HG02981 (cell line): ENCODE results near the gene CC2D1A.

ENCODE experiments used
- ATAC-seq: cut with Tn5 transposase; IDR thresholded peaks from one replicate; pipeline ENCODE4 v1.9.1; 2021; ENCODE audit warnings: mild to moderate bottlenecking, moderate library complexity; ENCODE audit not compliant: unreplicated experiment

CC2D1A gene

GRCh38 chr19:13905634-13906520, at the start of gene CC2D1A, which contains the start of gene BRME1:
CC2D1A (plus strand) TSS chr19:13906201; CDS start chr19:13906442, 241 bp downstream.
BRME1 (minus strand) TSS chr19:13906117; CDS start chr19:13904892, 1,225 bp downstream.
- ATAC-seq: peak; percentile 86

DNA sequence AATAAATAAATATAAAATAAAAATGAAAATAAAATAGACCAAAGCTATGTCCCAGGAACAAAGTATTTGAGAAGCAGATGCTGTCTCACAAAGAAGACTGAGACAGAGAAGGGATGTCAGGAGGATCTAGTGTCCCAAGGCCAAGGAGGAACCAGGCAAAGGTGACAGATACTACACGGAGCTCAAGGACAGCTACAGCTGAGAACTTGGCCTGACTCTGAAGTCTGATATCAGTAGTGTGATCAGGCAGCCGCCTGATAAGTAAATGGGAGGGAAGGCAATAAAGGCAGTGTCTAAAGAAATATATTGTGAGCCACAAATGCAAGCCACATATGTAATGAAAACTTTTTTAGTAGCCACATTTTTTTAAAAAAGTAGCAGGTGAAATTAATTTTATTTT, 49.5 kb upstream of the CC2D1A start:
- ATAC-seq: no peak

DNA sequence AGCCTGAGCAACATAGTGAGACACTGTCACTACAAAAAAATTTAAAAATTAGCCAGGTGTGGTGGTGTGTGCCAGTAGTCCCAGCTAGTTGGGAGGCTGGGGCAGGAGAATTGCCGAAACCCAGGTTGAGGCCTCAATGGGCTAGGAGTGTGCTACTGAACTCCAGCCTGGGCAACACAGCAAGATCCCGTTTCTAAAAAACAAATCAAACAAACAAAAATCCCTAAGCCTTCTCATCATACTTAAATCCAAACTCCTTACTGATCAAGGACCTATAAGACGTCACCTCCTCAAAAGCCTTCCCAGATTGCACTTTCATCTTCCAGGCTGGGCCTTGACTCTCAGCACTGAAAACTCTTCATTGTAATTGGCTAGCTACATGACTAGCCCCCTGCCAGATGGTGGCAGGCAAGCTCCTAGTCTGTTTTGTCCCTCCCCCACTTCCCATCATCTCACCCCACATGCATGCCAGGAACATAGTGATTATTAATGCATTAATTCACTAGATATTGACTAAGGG, 46.6 kb upstream of the CC2D1A start:
- no peak for ATAC-seq

DNA sequence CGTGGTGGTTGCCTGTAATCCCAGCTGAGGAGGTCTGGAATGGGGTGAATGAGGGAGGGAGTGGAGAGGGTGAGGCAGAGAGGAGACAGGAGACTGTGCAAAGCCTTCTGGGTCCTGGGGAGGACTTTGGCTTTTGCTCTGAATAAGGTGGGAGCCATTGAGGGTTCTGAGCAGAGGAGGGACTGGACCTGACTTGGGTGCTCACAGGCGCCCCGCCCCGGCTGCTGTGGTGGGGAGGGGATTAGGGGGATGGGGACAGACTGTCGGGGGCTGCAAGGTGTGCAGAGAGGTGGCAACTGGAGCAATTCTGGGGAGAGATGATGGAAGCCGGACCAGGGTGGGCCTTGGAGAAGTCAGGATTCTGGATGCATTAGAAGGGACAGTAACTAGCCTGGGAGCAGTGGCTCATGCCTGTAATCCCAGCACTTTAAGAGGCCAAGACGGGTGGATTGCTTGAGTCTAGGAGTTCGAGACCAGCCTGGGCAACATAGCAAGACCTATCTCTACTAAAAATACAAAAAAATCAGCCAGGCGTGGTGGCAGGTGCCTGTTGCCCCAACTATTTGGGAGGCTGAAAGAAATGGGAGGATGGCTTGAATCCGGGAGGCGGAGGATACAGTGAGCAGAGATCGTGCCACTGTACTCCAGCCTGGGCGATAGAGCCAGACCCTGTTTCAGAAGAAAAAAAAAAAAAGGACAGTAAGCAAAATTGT, 45.2 kb upstream of the CC2D1A start:
- no peak for ATAC-seq

DNA sequence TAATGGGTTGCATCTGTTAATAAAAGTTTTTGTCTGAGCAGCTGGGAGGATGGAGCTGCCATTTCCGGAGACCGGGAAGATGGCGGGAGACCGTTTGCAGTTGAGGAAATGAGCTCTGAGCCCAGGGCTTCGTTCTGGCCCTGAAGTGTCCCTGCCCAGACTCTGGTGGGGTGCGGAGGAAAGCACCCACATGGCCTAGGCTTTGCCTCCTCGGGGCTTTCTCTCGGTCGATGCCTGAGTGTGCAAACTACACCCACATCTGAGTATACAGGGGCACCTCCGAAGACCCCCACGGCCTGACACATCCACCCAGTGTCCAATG, 44.6 kb upstream of the CC2D1A start:
- ATAC-seq: peak; percentile 18

GRCh38 chr19:13861714-13862531, 44.1 kb upstream of the CC2D1A start:
- peak; percentile 62 for ATAC-seq

DNA sequence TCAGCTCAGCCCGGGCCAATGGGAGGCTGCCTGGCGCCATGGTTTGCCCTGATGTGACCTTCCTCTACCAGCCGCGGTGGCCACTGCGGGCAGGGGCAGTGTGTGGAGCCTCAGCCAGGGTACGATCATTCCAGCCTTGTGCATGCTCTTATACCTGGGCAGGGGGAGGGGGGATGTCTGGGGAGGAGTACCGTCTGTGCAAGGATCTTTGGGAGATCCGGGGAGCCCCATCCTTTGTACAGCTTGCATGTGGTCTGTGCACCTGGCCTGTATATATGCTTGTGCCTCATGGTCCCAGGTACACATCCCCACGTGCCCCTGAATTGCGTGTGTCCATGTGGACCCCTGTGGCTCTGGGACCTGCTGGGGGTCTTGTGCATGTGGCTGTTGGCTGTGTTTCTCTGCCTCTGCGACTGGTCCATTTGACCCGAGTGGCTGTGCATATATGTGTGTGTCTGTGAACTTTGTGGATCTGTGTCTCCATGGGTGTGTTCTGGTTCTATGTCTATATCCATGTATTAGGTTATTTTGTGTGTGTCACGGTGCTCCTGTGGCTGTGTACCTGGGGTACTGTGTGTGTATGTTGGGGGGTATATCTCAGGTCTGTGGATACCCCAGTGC, 41.8 kb upstream of the CC2D1A start:
- ATAC-seq: no peak

- no peak for ATAC-seq
Observed at GRCh38 chr19:13864667-13865570, 41.1 kb upstream of the CC2D1A start.

DNA sequence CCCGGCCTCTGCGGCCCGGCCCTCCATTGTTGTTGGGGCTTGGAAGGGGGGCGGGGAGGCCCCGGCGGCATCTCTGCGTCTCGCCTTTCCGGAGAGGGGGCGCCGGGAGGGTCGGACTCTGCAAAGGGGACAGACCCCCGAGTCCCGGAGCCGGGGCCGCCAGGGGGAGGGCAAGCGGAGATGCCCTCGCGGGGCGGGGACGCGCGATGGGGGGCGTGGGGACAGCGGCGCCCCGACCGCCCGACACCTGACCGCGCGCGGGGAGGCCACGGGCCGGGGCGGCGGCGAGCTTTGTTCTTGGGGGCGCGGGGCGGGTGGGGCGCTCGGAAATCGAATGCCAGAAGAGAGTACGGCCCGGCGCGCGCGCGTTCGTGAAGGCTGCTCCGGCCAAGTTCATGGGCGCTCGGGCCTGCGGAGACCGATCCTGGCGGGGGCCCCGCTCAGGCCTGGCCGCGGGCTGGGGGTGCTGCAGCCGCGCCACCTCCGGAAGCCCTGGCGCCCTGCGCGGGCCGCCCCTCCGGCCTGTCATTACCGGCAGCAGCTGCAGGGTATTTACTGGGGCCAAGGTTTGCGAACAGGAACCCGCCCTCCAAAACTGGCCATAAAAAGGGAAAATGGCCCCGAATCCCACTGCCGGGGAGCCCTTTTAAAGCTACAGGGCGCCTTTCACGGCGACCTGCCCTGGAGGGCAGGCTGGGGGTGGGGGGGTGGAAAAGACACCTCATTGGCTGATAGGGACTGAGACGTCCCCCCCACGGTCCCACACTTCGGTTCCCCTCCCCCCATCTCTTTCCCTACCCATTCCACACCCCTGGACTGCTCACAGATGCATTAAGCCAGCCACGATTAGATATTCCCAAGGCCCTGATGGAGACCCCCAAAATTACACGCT, 40.2 kb upstream of the CC2D1A start:
- no peak for ATAC-seq

DNA sequence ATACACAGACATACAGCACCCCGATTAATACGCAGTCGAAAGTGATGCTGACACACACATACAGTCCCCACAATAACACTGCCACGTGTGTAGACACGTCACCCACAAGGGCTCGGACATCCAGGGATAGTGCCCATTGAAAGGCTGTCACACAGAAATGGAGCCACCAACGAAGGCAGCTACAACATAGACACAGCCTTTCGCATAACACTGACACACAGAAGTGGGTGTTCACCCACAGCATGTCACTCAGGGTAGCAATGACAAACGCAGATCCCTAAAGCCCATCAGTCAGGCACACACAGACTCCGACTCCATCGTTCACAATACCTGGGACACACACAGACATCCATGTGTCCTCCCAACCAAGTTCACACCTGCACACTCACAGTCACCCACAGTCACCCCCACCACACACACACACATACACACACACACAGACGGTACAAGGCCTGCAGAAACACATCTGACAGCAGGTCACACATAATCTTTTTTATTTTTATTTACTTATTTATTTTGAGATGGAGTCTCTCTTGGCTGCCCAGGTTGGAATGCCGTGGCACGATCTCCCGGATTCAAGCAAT, 39.4 kb upstream of the CC2D1A start:
- ATAC-seq: no peak

DNA sequence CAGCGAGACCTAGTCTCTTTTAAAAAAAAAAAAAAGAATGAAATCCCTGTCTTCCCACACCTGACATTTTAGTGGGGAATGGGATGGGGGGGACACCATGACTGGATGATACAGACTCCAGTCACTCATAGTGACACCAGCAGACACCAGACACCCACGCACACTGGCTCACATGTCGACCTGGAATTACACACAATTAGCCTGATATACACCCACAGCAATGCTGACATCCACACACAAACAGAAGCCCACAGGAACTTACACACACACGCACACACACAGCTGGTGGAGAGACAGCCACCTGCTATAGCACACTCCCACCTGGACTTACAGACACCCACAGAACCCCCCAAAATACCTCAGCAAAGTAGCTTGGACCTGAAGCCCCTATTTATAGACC, 37.3 kb upstream of the CC2D1A start:
- no peak for ATAC-seq

GRCh38 chr19:13869281-13869680, 36.7 kb upstream of the CC2D1A start:
- ATAC-seq: no peak

- ATAC-seq: no peak
Observed at GRCh38 chr19:13870873-13871272, 35.1 kb upstream of the CC2D1A start.

- ATAC-seq: no peak
Observed at GRCh38 chr19:13872339-13872694, 33.7 kb upstream of the CC2D1A start.

- ATAC-seq: no peak
Observed at GRCh38 chr19:13872695-13873389, 33.2 kb upstream of the CC2D1A start.

DNA sequence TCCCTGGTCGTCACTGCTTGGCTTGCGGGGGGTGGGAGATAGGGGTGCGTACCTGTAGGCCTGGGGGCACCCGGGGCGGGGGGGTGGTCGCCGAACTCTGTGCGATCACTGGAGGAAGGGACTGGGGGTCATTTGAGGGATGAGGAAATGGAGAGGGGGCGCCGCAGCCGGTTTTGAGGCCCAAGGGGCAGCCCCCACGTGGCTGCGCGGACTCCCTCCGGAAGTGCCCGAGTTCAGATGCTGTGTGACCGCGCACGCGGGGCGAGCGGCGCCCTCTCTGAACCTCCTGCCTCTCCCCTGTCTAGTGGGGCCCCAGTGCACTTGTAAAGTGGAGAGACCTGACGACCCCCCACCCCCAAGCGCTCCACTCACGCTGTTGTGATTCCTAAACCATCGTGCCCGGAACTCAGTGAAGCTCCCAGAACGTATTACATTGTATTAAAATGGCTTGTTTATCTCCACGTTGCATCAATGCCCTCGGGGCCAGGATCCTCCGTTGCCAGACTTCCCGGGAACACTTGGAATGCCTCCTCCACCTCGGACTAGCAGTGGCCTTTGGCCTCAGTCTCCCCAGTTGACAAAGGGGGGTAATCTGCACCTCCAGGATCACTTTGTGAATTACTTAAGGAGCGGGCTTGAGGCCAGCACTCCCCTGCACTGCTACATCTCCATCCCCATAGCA, 32.0 kb upstream of the CC2D1A start:
- ATAC-seq: no peak

- ATAC-seq: no peak
Observed at GRCh38 chr19:13875824-13876223, 30.2 kb upstream of the CC2D1A start.
